Measurements from ENCODE around the gene HS3ST6. TPM values are rescaled to one million over a fixed set of nuclear protein-coding genes. Genes with fewer than 3 reads are reported as not detected.
"Not testable (repeated sequence)": the region's sequence is repeated elsewhere in the genome, so short reads cannot be mapped to it uniquely, and the experiment has no call there.

The HS3ST6 gene
- total RNA-seq, 1 experiment from 2014 or later = 1.0 TPM

DNA sequence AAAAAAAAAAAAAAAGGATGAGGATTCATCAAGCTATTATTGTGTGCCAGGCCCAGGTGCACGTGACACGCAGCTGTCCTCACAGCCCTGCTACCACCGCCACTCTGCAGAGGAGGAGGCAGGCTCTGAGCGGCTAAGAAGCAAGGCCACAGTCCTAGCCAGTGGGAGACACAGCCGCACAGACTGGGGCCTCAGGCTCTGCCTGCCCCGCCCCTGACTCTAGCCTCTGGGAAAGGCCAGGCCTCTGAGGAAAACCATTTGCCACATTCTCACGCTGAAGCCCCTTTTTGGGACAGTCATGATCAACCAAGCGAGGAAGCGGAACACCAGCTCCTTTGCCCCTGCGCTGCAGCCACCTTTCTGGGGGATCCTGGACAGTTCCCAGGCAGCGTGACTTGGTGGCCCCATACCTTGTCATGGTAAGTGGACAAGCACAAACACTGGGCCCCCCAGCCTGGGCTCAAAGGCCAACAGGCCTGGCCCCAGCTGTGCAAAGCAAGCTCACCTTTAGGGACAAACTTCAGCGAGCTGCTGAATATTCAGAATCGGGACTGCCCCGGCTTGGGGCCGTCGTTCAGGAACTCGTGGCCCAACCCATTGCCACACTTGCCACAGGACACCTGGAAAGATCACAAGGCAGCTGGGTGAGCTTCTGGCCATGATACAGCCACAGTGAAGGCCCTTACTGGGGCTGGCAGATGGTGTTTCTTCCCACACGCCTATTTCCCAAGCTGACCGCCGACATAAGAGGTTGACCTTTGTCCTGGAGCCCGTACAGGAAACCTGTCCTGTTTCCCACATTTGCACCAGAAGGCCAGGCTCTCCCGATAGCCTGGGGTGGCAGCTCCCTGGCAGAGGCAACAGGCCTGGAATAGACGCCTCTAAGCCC lies 22.3 kb upstream of the HS3ST6 start:
- ChIA-PET CTCF (interaction anchor here (0.6 to 4.4 kb wide), 31 partner anchors 8 to 207 kb away, joined by 3 to 29 read pairs (median 4); partner anchors contain the start of genes FAHD1, NOXO1, NUBP2 and RAB26), POLR2A (interaction anchor here (1.0 to 1.5 kb wide), 4 partner anchors 12 to 40 kb away, joined by 3 to 19 read pairs (median 4); partner anchors contain the start of genes RPL3L and RPS2)
- ATAC-seq = no peak

DNA sequence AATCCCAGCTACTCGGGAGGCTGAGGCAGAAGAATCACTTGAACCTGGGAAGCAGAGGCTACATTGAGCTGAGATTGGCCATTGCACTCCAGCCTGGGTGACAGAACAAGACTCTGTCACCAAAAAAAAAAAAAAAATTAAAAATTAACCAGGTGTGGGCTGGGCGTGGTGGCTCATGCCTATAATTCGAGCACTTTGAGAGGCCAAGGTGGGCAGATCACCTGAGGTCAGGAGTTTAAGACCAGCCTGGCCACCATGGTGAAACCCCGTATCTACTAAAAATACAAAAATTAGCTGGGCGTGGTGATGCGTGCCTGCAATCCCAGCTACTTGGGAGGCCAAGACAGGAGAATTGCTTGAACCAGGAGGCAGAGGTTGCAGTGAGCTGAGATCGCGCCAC lies 21.6 kb upstream of the HS3ST6 start:
- Mint-ChIP-seq H3K36me3 (peaks cover 12% of the 10 kb centered on the region), H3K27me3 (ENCODE audit: low read depth) (peaks cover 13% of the 10 kb centered on the region), H3K4me1 (peaks cover 22% of the 10 kb centered on the region)
- H3K9me3 Mint-ChIP-seq; DNase-seq (ENCODE audit: low spot score); ATAC-seq; POLR2A ChIA-PET; H3K4me3 Mint-ChIP-seq; H3K27ac Mint-ChIP-seq: not testable (repeated sequence)
- CTCF ChIA-PET = interaction anchor here (1.0 to 4.4 kb wide), 3 partner anchors 12 to 41 kb away, joined by 3 to 29 read pairs (median 10); partner anchors contain the start of gene NOXO1

More for the DNA sequence above, 22.3 kb upstream of the HS3ST6 start:
- TF ChIP-seq TEAD4 (CRISPR knock-in tag; IDR thresholded peaks at IDR 0.05) (no peak), ZNF416 (CRISPR knock-in tag; IDR thresholded peaks at IDR 0.05) (no peak), CREB1 (CRISPR knock-in tag; IDR thresholded peaks at IDR 0.05) (no peak), NR3C1 (CRISPR knock-in tag; conservative IDR thresholded peaks at IDR 0.05; ENCODE audit: low read depth) (no peak), RELA (CRISPR knock-in tag; IDR thresholded peaks at IDR 0.05; ENCODE audit: borderline replicate concordance) (no peak), GTF2I (CRISPR knock-in tag; conservative IDR thresholded peaks at IDR 0.05) (no peak), NR1H2 (CRISPR knock-in tag; IDR thresholded peaks at IDR 0.05) (no peak), ZNF232 (CRISPR knock-in tag; IDR thresholded peaks at IDR 0.05) (no peak), FOXP1 (CRISPR knock-in tag; IDR thresholded peaks at IDR 0.05; ENCODE audit: borderline replicate concordance) (no peak)
- TF ChIP-seq, protein P1, sequence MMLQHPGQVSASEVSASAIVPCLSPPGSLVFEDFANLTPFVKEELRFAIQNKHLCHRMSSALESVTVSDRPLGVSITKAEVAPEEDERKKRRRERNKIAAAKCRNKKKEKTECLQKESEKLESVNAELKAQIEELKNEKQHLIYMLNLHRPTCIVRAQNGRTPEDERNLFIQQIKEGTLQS (CRISPR knock-in tag; conservative IDR thresholded peaks at IDR 0.05) = no peak
- TF ChIP-seq, protein P2, sequence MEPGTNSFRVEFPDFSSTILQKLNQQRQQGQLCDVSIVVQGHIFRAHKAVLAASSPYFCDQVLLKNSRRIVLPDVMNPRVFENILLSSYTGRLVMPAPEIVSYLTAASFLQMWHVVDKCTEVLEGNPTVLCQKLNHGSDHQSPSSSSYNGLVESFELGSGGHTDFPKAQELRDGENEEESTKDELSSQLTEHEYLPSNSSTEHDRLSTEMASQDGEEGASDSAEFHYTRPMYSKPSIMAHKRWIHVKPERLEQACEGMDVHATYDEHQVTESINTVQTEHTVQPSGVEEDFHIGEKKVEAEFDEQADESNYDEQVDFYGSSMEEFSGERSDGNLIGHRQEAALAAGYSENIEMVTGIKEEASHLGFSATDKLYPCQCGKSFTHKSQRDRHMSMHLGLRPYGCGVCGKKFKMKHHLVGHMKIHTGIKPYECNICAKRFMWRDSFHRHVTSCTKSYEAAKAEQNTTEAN (CRISPR knock-in tag; IDR thresholded peaks at IDR 0.05) = no peak
- TF ChIP-seq, protein P3, sequence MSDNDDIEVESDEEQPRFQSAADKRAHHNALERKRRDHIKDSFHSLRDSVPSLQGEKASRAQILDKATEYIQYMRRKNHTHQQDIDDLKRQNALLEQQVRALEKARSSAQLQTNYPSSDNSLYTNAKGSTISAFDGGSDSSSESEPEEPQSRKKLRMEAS (CRISPR knock-in tag; IDR thresholded peaks at IDR 0.05) = no peak
- TF ChIP-seq, protein P4, sequence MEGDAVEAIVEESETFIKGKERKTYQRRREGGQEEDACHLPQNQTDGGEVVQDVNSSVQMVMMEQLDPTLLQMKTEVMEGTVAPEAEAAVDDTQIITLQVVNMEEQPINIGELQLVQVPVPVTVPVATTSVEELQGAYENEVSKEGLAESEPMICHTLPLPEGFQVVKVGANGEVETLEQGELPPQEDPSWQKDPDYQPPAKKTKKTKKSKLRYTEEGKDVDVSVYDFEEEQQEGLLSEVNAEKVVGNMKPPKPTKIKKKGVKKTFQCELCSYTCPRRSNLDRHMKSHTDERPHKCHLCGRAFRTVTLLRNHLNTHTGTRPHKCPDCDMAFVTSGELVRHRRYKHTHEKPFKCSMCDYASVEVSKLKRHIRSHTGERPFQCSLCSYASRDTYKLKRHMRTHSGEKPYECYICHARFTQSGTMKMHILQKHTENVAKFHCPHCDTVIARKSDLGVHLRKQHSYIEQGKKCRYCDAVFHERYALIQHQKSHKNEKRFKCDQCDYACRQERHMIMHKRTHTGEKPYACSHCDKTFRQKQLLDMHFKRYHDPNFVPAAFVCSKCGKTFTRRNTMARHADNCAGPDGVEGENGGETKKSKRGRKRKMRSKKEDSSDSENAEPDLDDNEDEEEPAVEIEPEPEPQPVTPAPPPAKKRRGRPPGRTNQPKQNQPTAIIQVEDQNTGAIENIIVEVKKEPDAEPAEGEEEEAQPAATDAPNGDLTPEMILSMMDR (IDR thresholded peaks at IDR 0.05) = no peak
- TF ChIP-seq, protein P5, sequence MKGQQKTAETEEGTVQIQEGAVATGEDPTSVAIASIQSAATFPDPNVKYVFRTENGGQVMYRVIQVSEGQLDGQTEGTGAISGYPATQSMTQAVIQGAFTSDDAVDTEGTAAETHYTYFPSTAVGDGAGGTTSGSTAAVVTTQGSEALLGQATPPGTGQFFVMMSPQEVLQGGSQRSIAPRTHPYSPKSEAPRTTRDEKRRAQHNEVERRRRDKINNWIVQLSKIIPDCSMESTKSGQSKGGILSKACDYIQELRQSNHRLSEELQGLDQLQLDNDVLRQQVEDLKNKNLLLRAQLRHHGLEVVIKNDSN (CRISPR knock-in tag; IDR thresholded peaks at IDR 0.05) = no peak
- TF ChIP-seq, protein P6, sequence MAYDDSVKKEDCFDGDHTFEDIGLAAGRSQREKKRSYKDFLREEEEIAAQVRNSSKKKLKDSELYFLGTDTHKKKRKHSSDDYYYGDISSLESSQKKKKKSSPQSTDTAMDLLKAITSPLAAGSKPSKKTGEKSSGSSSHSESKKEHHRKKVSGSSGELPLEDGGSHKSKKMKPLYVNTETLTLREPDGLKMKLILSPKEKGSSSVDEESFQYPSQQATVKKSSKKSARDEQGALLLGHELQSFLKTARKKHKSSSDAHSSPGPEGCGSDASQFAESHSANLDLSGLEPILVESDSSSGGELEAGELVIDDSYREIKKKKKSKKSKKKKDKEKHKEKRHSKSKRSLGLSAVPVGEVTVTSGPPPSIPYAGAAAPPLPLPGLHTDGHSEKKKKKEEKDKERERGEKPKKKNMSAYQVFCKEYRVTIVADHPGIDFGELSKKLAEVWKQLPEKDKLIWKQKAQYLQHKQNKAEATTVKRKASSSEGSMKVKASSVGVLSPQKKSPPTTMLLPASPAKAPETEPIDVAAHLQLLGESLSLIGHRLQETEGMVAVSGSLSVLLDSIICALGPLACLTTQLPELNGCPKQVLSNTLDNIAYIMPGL (CRISPR knock-in tag; IDR thresholded peaks at IDR 0.05) = no peak
- TF ChIP-seq, protein P7, sequence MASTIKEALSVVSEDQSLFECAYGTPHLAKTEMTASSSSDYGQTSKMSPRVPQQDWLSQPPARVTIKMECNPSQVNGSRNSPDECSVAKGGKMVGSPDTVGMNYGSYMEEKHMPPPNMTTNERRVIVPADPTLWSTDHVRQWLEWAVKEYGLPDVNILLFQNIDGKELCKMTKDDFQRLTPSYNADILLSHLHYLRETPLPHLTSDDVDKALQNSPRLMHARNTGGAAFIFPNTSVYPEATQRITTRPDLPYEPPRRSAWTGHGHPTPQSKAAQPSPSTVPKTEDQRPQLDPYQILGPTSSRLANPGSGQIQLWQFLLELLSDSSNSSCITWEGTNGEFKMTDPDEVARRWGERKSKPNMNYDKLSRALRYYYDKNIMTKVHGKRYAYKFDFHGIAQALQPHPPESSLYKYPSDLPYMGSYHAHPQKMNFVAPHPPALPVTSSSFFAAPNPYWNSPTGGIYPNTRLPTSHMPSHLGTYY (CRISPR knock-in tag; IDR thresholded peaks at IDR 0.05) = no peak
- TF ChIP-seq, protein P8, sequence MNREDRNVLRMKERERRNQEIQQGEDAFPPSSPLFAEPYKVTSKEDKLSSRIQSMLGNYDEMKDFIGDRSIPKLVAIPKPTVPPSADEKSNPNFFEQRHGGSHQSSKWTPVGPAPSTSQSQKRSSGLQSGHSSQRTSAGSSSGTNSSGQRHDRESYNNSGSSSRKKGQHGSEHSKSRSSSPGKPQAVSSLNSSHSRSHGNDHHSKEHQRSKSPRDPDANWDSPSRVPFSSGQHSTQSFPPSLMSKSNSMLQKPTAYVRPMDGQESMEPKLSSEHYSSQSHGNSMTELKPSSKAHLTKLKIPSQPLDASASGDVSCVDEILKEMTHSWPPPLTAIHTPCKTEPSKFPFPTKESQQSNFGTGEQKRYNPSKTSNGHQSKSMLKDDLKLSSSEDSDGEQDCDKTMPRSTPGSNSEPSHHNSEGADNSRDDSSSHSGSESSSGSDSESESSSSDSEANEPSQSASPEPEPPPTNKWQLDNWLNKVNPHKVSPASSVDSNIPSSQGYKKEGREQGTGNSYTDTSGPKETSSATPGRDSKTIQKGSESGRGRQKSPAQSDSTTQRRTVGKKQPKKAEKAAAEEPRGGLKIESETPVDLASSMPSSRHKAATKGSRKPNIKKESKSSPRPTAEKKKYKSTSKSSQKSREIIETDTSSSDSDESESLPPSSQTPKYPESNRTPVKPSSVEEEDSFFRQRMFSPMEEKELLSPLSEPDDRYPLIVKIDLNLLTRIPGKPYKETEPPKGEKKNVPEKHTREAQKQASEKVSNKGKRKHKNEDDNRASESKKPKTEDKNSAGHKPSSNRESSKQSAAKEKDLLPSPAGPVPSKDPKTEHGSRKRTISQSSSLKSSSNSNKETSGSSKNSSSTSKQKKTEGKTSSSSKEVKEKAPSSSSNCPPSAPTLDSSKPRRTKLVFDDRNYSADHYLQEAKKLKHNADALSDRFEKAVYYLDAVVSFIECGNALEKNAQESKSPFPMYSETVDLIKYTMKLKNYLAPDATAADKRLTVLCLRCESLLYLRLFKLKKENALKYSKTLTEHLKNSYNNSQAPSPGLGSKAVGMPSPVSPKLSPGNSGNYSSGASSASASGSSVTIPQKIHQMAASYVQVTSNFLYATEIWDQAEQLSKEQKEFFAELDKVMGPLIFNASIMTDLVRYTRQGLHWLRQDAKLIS (CRISPR knock-in tag; IDR thresholded peaks at IDR 0.05; ENCODE audit: borderline replicate concordance) = no peak
- peaks cover 13% of the 10 kb centered on the region for H3K27me3 Mint-ChIP-seq (ENCODE audit: low read depth)
- H3K27ac Mint-ChIP-seq = no peak overlapping the region
- no peak overlapping the region for H3K4me3 Mint-ChIP-seq
- peaks cover 12% of the 10 kb centered on the region for H3K36me3 Mint-ChIP-seq
- DNase-seq (ENCODE audit: low spot score) = no peak
- H3K4me1 Mint-ChIP-seq = peaks cover 22% of the 10 kb centered on the region
- H3K9me3 Mint-ChIP-seq = no peaks in the 10 kb centered on the region

Data from WTC11 (cell line).